HEK293 (cell line): ENCODE measurements around the gene MTMR6.

Source experiments
- CTCF ChIA-PET: fragments of 350-600 bp; formaldehyde crosslinking; extraction: SDS; loops from one replicate; lab custom pipeline; 2021; ENCODE audit warnings: antibody characterized with exemption; lab: Yijun Ruan, JAX
- POLR2A ChIA-PET: fragments of 300-600 bp; formaldehyde crosslinking; extraction: SDS; loops from one replicate; lab custom pipeline; 2020; ENCODE audit warnings: antibody characterized with exemption, inconsistent platforms; lab: Yijun Ruan, JAX
- H3K27ac ChIP-seq: fragments of 200-500 bp; sonication (Bioruptor generic); 2 replicates; pipeline ENCODE4 v1.5.1; 2014; ENCODE audit warnings: low read depth, low read length, control low read depth, inconsistent platforms; ENCODE audit errors: extremely low read depth
- H3K36me3 ChIP-seq, 2 experiments: fragments of 200-500 bp in 1 of 2; sonication (Bioruptor generic) in 1 of 2; 1 replicate in 1 of 2; 2 replicates in 1 of 2; pipeline ENCODE4 v1.5.1; 2014 to 2017; ENCODE audit warnings: inconsistent platforms in 2 of 2, low read length in 2 of 2; ENCODE audit not compliant: control insufficient read depth in 2 of 2, insufficient read depth in 1 of 2
- H3K4me1 ChIP-seq: fragments of 200-500 bp; sonication (Bioruptor generic); 2 replicates; pipeline ENCODE4 v1.5.1; 2014; ENCODE audit warnings: mild to moderate bottlenecking, low read length, inconsistent platforms; ENCODE audit not compliant: control insufficient read depth, insufficient read depth
- H3K4me3 ChIP-seq: 2 replicates; pipeline ENCODE4 v1.5.1; 2011; ENCODE audit warnings: low read depth, mild to moderate bottlenecking, control low read depth, low read length, moderate library complexity
- H3K9me3 ChIP-seq: fragments of 200-500 bp; sonication (Bioruptor generic); 2 replicates; pipeline ENCODE4 v1.5.1; 2014; ENCODE audit warnings: low read depth, low read length, inconsistent platforms; ENCODE audit not compliant: control insufficient read depth, insufficient read depth
- BCL11A ChIP-seq: fragments of 450-650 bp; formaldehyde crosslinking; IDR thresholded peaks from 2 replicates; pipeline ENCODE4 v1.5.1; 2016; ENCODE audit warnings: low read depth, missing biosample characterization, missing genetic modification characterization
- GLI4 ChIP-seq: fragments of 450-650 bp; formaldehyde crosslinking; IDR thresholded peaks from 2 replicates; pipeline ENCODE4 v1.5.1; 2016; ENCODE audit warnings: missing biosample characterization, missing genetic modification characterization
- IKZF3 ChIP-seq: fragments of 450-650 bp; IDR thresholded peaks from 2 replicates; pipeline ENCODE4 v1.5.0; 2018; ENCODE audit warnings: missing biosample characterization, mild to moderate bottlenecking, missing genetic modification characterization, moderate library complexity
- RBAK ChIP-seq: fragments of 450-650 bp; formaldehyde crosslinking; IDR thresholded peaks from 2 replicates; pipeline ENCODE4 v1.5.1; 2016; ENCODE audit warnings: missing biosample characterization, missing genetic modification characterization
- ZBTB8A ChIP-seq: fragments of 450-650 bp; formaldehyde crosslinking; IDR thresholded peaks from 2 replicates; pipeline ENCODE4 v1.5.1; 2016; ENCODE audit warnings: missing biosample characterization, missing genetic modification characterization
- ZNF23 ChIP-seq: fragments of 450-650 bp; formaldehyde crosslinking; IDR thresholded peaks from 2 replicates; pipeline ENCODE4 v1.5.1; 2016; ENCODE audit warnings: missing biosample characterization, missing genetic modification characterization, borderline replicate concordance
- ZNF560 ChIP-seq: fragments of 450-650 bp; formaldehyde crosslinking; IDR thresholded peaks from 2 replicates; pipeline ENCODE4 v1.5.1; 2017; ENCODE audit warnings: missing biosample characterization, missing genetic modification characterization, borderline replicate concordance
- ZNF585B ChIP-seq: fragments of 450-650 bp; formaldehyde crosslinking; IDR thresholded peaks from 2 replicates; pipeline ENCODE4 v1.5.1; 2016; ENCODE audit warnings: missing biosample characterization, missing genetic modification characterization
- ZNF610 ChIP-seq: fragments of 450-650 bp; formaldehyde crosslinking; IDR thresholded peaks from 2 replicates; pipeline ENCODE4 v1.5.1; 2016; ENCODE audit warnings: missing biosample characterization, missing genetic modification characterization, borderline replicate concordance
- ZNF701 ChIP-seq: fragments of 450-650 bp; formaldehyde crosslinking; IDR thresholded peaks from 2 replicates; pipeline ENCODE4 v1.5.1; 2016; ENCODE audit warnings: missing biosample characterization, missing genetic modification characterization
- ZXDB ChIP-seq: fragments of 450-650 bp; formaldehyde crosslinking; IDR thresholded peaks from 2 replicates; pipeline ENCODE4 v1.5.1; 2016; ENCODE audit warnings: missing biosample characterization, missing genetic modification characterization
- TF ChIP-seq, protein P1 (sequence below): fragments of 450-650 bp; IDR thresholded peaks from 2 replicates; pipeline ENCODE4 v1.5.1; 2018; ENCODE audit warnings: missing biosample characterization, mild to moderate bottlenecking, missing genetic modification characterization
- TF ChIP-seq, protein P2 (sequence below): fragments of 450-650 bp; formaldehyde crosslinking; IDR thresholded peaks from 2 replicates; pipeline ENCODE4 v1.5.1; 2017; ENCODE audit warnings: missing biosample characterization, missing genetic modification characterization
- TF ChIP-seq, protein P3 (sequence below): fragments of 450-650 bp; formaldehyde crosslinking; IDR thresholded peaks from 2 replicates; pipeline ENCODE4 v1.5.1; 2016; ENCODE audit warnings: missing biosample characterization, missing genetic modification characterization
- TF ChIP-seq, protein P4 (sequence below): fragments of 450-650 bp; formaldehyde crosslinking; IDR thresholded peaks from 2 replicates; pipeline ENCODE4 v1.5.1; 2016; ENCODE audit warnings: missing biosample characterization, missing genetic modification characterization, borderline replicate concordance

The MTMR6 gene

DNA sequence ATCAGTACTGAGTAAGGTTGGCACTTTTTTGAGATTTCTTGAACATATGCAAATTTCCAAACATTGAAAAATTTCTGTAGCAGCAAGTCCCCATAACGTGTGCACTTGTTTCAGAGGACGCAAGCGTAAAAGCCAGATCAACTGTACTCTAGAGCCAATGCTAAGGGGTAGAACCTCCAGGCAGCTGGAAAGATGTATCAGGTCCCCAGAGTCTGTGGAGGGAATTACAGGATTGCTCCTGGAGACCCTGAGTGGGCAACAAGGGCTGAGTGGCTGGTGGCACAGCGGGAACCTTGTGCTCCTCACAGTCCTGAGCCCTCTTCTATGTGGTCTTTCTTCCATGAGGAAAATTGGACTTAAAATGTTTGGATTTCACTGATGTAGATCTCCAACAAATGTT is 61.3 kb downstream of the MTMR6 start:
- POLR2A ChIA-PET, result no interaction called here
- H3K4me3 ChIP-seq, result no peak overlapping the region
- H3K9me3 ChIP-seq, result no peaks in the 10 kb centered on the region
- CTCF ChIA-PET, result interaction anchor here (0.7 kb wide), 1 partner anchor 513 kb away, joined by 6 read pairs; no protein-coding TSS in a partner anchor
- no peaks in the 10 kb centered on the region for H3K36me3 ChIP-seq
- TF ChIP-seq, protein P1, sequence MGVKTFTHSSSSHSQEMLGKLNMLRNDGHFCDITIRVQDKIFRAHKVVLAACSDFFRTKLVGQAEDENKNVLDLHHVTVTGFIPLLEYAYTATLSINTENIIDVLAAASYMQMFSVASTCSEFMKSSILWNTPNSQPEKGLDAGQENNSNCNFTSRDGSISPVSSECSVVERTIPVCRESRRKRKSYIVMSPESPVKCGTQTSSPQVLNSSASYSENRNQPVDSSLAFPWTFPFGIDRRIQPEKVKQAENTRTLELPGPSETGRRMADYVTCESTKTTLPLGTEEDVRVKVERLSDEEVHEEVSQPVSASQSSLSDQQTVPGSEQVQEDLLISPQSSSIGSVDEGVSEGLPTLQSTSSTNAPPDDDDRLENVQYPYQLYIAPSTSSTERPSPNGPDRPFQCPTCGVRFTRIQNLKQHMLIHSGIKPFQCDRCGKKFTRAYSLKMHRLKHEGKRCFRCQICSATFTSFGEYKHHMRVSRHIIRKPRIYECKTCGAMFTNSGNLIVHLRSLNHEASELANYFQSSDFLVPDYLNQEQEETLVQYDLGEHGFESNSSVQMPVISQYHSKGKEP (tag by site-specific recombination), result no peak
- no peak for TF ChIP-seq ZNF585B (tag by site-specific recombination)
- TF ChIP-seq, protein P2, sequence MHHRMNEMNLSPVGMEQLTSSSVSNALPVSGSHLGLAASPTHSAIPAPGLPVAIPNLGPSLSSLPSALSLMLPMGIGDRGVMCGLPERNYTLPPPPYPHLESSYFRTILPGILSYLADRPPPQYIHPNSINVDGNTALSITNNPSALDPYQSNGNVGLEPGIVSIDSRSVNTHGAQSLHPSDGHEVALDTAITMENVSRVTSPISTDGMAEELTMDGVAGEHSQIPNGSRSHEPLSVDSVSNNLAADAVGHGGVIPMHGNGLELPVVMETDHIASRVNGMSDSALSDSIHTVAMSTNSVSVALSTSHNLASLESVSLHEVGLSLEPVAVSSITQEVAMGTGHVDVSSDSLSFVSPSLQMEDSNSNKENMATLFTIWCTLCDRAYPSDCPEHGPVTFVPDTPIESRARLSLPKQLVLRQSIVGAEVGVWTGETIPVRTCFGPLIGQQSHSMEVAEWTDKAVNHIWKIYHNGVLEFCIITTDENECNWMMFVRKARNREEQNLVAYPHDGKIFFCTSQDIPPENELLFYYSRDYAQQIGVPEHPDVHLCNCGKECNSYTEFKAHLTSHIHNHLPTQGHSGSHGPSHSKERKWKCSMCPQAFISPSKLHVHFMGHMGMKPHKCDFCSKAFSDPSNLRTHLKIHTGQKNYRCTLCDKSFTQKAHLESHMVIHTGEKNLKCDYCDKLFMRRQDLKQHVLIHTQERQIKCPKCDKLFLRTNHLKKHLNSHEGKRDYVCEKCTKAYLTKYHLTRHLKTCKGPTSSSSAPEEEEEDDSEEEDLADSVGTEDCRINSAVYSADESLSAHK (tag by site-specific recombination), result no peak
- no peak for TF ChIP-seq ZNF701 (tag by site-specific recombination)
- TF ChIP-seq GLI4 (tag by site-specific recombination), result no peak
- no peaks in the 10 kb centered on the region for H3K4me1 ChIP-seq
- no peak overlapping the region for H3K27ac ChIP-seq

DNA sequence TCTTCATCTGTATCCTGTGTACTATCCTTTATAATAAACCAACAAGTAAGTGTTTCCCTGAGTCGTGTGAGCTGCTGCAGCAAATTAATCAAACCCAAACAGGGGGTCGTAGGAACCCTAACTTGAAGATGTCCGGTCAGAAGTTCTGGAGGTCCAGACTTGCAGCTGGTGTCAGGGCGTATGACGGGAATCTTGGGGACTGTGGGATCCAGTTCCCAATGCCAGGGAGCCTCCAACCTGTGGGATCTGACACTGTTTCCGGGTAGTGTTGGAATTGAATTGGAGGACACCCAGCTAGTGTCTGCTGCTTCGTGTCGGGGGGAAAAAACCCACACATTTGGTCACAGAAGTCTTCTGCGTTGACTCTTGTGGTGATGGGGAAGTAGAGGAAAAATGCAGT is 63.1 kb downstream of the MTMR6 start:
- POLR2A ChIA-PET, result no interaction called here
- TF ChIP-seq ZBTB8A (tag by site-specific recombination), result no peak
- no peak for TF ChIP-seq RBAK (tag by site-specific recombination)
- TF ChIP-seq IKZF3 (tag by site-specific recombination), result no peak
- TF ChIP-seq ZXDB (tag by site-specific recombination), result no peak
- TF ChIP-seq ZNF560 (tag by site-specific recombination), result no peak
- CTCF ChIA-PET, result interaction anchor here (0.7 to 1.1 kb wide), 2 partner anchors 9 to 206 kb away, joined by 3 read pairs; no protein-coding TSS in a partner anchor
- Histone ChIP-seq H3K9me3 (no peaks in the 10 kb centered on the region), H3K4me3 (no peak overlapping the region), H3K36me3 (no peaks in the 10 kb centered on the region), H3K4me1 (no peaks in the 10 kb centered on the region), H3K27ac (no peak overlapping the region)

DNA sequence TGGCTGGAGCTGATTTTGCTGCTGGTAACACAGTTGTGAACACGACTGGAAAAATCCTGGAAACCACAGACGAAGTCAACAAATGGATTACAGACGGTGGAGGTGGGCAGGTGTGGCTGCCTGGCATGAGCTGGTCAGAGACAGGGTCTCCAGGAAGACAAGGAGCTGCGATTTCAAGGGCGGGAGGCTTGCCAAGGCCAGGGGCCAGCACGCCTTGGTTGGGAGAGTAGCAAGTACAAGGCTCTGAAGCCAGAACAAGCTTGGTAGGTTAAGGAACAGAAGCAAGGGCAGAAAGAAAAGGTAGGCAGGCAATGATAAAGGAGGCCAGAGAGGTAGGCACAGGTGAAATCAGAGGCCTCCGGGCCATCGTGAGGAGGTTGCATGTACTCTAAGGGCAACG is 64.5 kb downstream of the MTMR6 start:
- no peak overlapping the region for H3K27ac ChIP-seq
- TF ChIP-seq ZNF610 (tag by site-specific recombination), result no peak
- TF ChIP-seq, all 188 proteins: peak for 0
- H3K4me1 ChIP-seq, result no peaks in the 10 kb centered on the region
- ChIA-PET POLR2A (no interaction called here), CTCF (interaction anchor here (0.6 kb wide), 1 partner anchor 14 kb away, joined by 3 read pairs; no protein-coding TSS in a partner anchor)
- H3K36me3 ChIP-seq, result no peaks in the 10 kb centered on the region
- no peaks in the 10 kb centered on the region for H3K9me3 ChIP-seq
- no peak overlapping the region for H3K4me3 ChIP-seq

DNA sequence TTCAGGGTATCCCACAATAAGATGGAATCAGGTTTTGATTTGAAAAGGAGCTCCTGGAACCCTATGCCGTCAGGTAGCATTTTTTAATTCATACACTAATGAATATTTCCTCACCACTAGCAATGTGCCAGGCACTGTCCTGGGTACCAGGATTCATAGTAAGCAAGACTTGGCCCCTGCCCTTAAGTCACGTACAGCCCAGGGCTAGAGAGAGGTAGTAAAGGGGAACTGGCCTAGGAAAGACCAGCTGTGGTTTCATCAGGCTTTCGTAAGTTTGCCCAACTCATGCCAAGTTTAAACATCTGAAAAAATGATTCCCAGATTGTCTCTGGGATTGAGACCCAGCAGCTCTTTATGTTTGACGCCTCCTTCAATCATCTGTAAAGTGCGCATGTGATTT is 69.3 kb downstream of the MTMR6 start:
- CTCF ChIA-PET, result interaction anchor here (0.7 kb wide), 1 partner anchor 1712 kb away, joined by 3 read pairs; no protein-coding TSS in a partner anchor
- TF ChIP-seq RBAK (tag by site-specific recombination) (no peak), BCL11A (tag by site-specific recombination) (no peak), ZNF23 (tag by site-specific recombination) (no peak)
- TF ChIP-seq, protein P3, sequence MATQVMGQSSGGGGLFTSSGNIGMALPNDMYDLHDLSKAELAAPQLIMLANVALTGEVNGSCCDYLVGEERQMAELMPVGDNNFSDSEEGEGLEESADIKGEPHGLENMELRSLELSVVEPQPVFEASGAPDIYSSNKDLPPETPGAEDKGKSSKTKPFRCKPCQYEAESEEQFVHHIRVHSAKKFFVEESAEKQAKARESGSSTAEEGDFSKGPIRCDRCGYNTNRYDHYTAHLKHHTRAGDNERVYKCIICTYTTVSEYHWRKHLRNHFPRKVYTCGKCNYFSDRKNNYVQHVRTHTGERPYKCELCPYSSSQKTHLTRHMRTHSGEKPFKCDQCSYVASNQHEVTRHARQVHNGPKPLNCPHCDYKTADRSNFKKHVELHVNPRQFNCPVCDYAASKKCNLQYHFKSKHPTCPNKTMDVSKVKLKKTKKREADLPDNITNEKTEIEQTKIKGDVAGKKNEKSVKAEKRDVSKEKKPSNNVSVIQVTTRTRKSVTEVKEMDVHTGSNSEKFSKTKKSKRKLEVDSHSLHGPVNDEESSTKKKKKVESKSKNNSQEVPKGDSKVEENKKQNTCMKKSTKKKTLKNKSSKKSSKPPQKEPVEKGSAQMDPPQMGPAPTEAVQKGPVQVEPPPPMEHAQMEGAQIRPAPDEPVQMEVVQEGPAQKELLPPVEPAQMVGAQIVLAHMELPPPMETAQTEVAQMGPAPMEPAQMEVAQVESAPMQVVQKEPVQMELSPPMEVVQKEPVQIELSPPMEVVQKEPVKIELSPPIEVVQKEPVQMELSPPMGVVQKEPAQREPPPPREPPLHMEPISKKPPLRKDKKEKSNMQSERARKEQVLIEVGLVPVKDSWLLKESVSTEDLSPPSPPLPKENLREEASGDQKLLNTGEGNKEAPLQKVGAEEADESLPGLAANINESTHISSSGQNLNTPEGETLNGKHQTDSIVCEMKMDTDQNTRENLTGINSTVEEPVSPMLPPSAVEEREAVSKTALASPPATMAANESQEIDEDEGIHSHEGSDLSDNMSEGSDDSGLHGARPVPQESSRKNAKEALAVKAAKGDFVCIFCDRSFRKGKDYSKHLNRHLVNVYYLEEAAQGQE (tag by site-specific recombination), result no peak
- TF ChIP-seq, protein P4, sequence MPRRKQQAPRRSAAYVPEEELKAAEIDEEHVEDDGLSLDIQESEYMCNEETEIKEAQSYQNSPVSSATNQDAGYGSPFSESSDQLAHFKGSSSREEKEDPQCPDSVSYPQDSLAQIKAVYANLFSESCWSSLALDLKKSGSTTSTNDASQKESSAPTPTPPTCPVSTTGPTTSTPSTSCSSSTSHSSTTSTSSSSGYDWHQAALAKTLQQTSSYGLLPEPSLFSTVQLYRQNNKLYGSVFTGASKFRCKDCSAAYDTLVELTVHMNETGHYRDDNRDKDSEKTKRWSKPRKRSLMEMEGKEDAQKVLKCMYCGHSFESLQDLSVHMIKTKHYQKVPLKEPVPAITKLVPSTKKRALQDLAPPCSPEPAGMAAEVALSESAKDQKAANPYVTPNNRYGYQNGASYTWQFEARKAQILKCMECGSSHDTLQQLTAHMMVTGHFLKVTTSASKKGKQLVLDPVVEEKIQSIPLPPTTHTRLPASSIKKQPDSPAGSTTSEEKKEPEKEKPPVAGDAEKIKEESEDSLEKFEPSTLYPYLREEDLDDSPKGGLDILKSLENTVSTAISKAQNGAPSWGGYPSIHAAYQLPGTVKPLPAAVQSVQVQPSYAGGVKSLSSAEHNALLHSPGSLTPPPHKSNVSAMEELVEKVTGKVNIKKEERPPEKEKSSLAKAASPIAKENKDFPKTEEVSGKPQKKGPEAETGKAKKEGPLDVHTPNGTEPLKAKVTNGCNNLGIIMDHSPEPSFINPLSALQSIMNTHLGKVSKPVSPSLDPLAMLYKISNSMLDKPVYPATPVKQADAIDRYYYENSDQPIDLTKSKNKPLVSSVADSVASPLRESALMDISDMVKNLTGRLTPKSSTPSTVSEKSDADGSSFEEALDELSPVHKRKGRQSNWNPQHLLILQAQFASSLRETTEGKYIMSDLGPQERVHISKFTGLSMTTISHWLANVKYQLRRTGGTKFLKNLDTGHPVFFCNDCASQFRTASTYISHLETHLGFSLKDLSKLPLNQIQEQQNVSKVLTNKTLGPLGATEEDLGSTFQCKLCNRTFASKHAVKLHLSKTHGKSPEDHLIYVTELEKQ, result no peak

More for the DNA sequence above, 69.3 kb downstream of the MTMR6 start:
- Histone ChIP-seq H3K36me3 (no peaks in the 10 kb centered on the region), H3K4me3 (no peak overlapping the region), H3K27ac (no peak overlapping the region), H3K9me3 (no peaks in the 10 kb centered on the region), H3K4me1 (no peaks in the 10 kb centered on the region)
- POLR2A ChIA-PET, result interaction anchor here (0.6 kb wide), 1 partner anchor 67 kb away, joined by 3 read pairs; no protein-coding TSS in a partner anchor
